Ovary (tissue), 9 donors: ENCODE measurements around the gene WWC1. TPM values are rescaled to one million over a fixed set of nuclear protein-coding genes. Genes with fewer than 3 reads are reported as not detected.
A peak's percentile ranks its signal among the peaks of the same experiment; 100 is the strongest.

Experiments used
- DNase-seq, 5 donors: peaks; one replicate each; pipeline ENCODE4 v3.0.0-alpha.2; 2019 to 2020
- H3K27ac ChIP-seq, 2 donors: fragments of 200-600 bp; one replicate each; pipeline versions ENCODE4 v1.5.1 to v1.8.0; 2019 to 2022
- H3K27me3 ChIP-seq: fragments of 200-600 bp; one replicate; pipeline ENCODE4 v1.8.0; 2022
- H3K36me3 ChIP-seq: fragments of 200-600 bp; sonication (generic); one replicate; pipeline ENCODE4 v1.5.1; 2019
- H3K4me1 ChIP-seq: one replicate; pipeline ENCODE4 v1.8.1; 2013; ENCODE audit warnings: mild to moderate bottlenecking, moderate library complexity; ENCODE audit not compliant: insufficient read depth
- H3K4me3 ChIP-seq: fragments of 200-600 bp; sonication (generic); one replicate; pipeline ENCODE4 v1.5.1; 2017
- H3K9me3 ChIP-seq, 2 donors: fragments of 200-600 bp in 1 of 2; sonication (generic) in 1 of 2; one replicate each; pipeline versions ENCODE4 v1.5.1 to v1.8.1; 2013 to 2019; ENCODE audit warnings: mild to moderate bottlenecking in 1 of 2, moderate library complexity in 1 of 2
- EP300 ChIP-seq: sonication (generic); formaldehyde crosslinking; IDR thresholded peaks from one replicate; pipeline ENCODE4 v1.6.1; 2017; ENCODE audit warnings: antibody characterized with exemption
- POLR2A ChIP-seq: fragments of 450-650 bp; IDR thresholded peaks from one replicate; pipeline ENCODE4 v1.6.1; 2017; ENCODE audit warnings: antibody characterized with exemption, mild to moderate bottlenecking, moderate library complexity
- WGBS, 3 donors: extraction: QIAGEN DNeasy Blood & Tissue Kit in 1 of 3; methylation state at CpG; one replicate each; pipeline versions ENCODE4 v1.1.5 to v1.1.7; 2013 to 2017; 5-methylcytosine and 5-hydroxymethylcytosine counted together
- intact Hi-C, 4 donors: fragments of 100-400 bp; cut with DNase I; formaldehyde crosslinking; loops; one replicate each; pipeline versions ENCODE4 v1.11.0 to v1.15.1; 2022 to 2023
- polyA plus RNA-seq, 2 donors: library from polyadenylated mRNA; stranded (reverse); fragments of 200-250 nt in 1 of 2; fragments of 350-450 nt in 1 of 2; fragmentation: Illumina TruSeq in 1 of 2; extraction: RNeasy Lipid Tissue Mini Kit (QIAGEN cat#74804) in 1 of 2; gene quantifications; one replicate each; pipeline ENCODE4 v1.2.3, GENCODE V29; 2013 to 2014
- total RNA-seq, 7 donors: library from RNA; depleted of rRNA in 2 of 7; stranded (reverse); fragments of >200 nt in 2 of 7; fragmentation: NEBNext Ultra II Directional in 3 of 7; extraction: Animal tissue kit (Norgen Biotek cat#: 25700) in 3 of 7; gene quantifications; one replicate each; pipeline versions ENCODE4 v1.1.0 to v1.2.4, GENCODE V29; 2016 to 2023
- TF ChIP-seq, protein P1 (sequence below), 3 donors: fragments of 450-650 bp in 2 of 3; fragments of 200-600 bp in 1 of 3; IDR thresholded peaks; one replicate each; pipeline versions ENCODE4 v1.5.1 to v1.8.0; 2016 to 2022; ENCODE audit warnings: antibody characterized with exemption in 3 of 3, mild to moderate bottlenecking in 1 of 3
- donor health status: DM: no; HTN: no; CAD: no; lungs with moderate emphysema.
- donor health status: DM: no; HTN: no; CAD: no.
- donor health status: Bipolar disorder and iron deficiency.
- donor health status: DM: yes; HTN: yes; CAD: no.
- donor health status: DM: no; HTN: no; CAD: no.
- donor health status: DM: yes; HTN: yes; CAD: no.

The WWC1 gene
- total and polyA plus RNA-seq, 9 donors = 0.58 to 60.3 (median 5.3) TPM

DNA sequence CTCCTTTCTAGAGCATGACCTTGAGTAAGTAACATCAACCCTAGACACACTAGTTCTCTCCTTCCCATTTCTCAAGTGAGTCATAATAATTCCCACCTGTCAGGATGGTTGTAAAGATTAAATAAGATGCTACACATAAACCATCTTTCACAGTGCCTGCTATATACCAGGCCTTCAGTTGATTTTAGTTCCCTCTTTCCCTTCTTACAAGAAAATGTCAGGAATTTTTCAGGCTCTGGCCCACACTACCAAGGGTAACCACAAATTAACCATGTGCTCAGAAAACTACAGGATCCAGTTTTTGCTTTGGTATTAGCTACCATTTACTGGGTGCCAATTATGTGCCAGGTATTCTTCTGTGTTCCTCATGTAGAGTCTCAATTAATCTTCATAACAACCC lies 152.1 kb downstream of the WWC1 start:
- H3K27me3 ChIP-seq = no peaks in the 10 kb centered on the region
- no peaks in the 10 kb centered on the region for H3K9me3 ChIP-seq
- intact Hi-C loops = no loop called here
- H3K4me3 ChIP-seq = no peak overlapping the region
- no peak overlapping the region for H3K27ac ChIP-seq
- H3K4me1 ChIP-seq = peaks cover 6% of the 10 kb centered on the region
- H3K36me3 ChIP-seq = no peaks in the 10 kb centered on the region
- no peak for DNase-seq
- TF ChIP-seq EP300 (no peak), POLR2A (no peak)
- TF ChIP-seq, protein P1, sequence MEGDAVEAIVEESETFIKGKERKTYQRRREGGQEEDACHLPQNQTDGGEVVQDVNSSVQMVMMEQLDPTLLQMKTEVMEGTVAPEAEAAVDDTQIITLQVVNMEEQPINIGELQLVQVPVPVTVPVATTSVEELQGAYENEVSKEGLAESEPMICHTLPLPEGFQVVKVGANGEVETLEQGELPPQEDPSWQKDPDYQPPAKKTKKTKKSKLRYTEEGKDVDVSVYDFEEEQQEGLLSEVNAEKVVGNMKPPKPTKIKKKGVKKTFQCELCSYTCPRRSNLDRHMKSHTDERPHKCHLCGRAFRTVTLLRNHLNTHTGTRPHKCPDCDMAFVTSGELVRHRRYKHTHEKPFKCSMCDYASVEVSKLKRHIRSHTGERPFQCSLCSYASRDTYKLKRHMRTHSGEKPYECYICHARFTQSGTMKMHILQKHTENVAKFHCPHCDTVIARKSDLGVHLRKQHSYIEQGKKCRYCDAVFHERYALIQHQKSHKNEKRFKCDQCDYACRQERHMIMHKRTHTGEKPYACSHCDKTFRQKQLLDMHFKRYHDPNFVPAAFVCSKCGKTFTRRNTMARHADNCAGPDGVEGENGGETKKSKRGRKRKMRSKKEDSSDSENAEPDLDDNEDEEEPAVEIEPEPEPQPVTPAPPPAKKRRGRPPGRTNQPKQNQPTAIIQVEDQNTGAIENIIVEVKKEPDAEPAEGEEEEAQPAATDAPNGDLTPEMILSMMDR (IDR thresholded peaks at IDR 0.05) = no peak

DNA sequence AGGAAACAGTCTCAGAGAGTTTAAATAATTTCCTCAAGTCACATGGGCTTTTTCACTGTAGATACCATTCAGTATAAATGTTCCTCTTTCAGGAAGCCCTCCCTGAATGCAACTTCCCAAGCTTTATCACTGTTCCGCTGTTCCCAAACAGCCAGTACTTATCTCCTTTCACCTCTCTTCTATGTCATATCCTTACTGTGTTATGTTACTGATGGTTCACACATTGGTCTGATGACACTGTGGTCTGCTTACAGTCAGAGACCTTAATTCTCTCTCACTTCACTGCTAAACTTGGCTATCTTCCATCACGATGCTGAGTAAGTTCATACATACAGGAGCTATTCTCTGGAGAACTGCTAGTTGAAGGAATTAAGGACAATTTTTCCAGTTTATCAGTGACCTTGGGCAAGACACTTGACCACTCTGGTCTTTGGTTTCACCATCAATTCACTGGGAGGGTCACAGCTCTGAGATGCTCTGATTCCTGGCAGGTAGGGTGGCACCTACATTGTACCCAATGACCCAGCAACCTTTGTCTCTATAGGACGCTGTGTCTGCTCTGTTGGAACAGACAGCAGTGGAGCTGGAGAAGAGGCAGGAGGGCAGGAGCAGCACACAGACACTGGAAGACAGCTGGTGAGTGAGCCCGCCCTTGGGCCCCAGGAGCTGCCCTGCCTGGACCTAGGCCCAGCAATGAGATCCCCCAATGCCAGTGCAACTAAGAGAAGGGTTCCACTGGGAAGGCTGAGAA lies 152.7 kb downstream of the WWC1 start:
- no peak for TF ChIP-seq POLR2A
- H3K4me1 ChIP-seq = peaks cover 6% of the 10 kb centered on the region
- no peak for DNase-seq
- H3K9me3 ChIP-seq = no peaks in the 10 kb centered on the region
- H3K4me3 ChIP-seq = no peak overlapping the region
- WGBS, 3 donors = 87 to 94% (median 91%) methylated on average over 4 of the region's 4 CpGs
- no peaks in the 10 kb centered on the region for H3K36me3 ChIP-seq
- intact Hi-C loops = no loop called here
- H3K27me3 ChIP-seq = no peaks in the 10 kb centered on the region
- no peak overlapping the region for H3K27ac ChIP-seq

DNA sequence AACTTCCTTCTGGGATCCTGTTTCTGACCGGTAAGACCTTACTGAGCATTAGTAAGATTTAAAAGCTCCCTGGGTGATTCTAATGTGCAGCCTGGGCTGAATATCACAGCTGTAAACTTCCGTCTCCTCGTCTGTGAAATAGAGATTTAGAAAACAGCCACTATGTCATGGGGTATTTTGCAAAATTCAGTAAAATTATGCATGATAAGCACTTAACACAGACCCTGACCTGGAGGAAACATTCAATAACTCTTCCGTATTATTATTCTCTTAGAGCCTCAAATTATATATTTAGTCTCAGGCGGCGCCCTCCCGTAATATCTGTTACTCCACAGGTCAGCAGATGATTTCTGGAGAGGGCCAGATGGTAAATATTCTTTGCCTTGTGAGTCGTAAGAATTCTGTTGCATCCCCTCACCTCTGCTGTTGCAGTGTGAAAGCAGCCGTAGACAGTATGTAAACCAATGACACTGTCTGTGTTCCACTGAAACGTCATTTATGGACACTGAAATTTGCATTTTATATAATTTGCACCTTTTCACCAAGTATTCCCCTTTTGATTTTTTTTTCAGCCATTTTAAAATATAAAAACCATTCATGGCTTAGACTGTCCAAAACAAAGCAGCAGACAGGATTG lies 155.7 kb downstream of the WWC1 start:
- no peak for DNase-seq
- WGBS, 3 donors = 22 to 49% (median 44%) methylated on average over 10 of the region's 10 CpGs

DNA sequence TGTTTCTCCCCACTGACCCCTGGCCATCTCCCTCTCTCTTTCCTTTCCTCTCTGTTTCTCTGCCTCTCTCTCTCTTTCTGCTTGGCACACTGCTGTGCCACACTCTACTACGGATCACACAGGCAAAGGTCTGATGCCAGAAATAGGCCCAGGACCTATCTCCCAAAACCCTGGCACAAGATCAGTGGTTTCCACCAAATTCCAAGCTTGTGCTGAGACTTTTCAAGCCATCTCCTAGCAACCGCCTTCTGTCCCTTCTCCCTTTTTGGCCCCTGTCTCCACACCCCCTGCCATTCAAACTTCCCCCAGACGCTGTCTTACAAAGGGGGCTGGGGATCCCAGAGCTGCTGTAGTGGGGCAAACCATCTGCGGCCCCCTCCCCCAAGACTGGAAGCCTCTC lies 156.4 kb downstream of the WWC1 start:
- H3K4me3 ChIP-seq = no peak overlapping the region
- WGBS, 3 donors = 54 to 59% (median 58%) methylated on average over 4 of the region's 4 CpGs
- H3K27ac ChIP-seq = no peak overlapping the region
- intact Hi-C loops = no loop called here
- no peaks in the 10 kb centered on the region for H3K36me3 ChIP-seq
- H3K9me3 ChIP-seq = no peaks in the 10 kb centered on the region
- DNase-seq = peak in 2 of 5 donors; percentile 13 to 35
- H3K27me3 ChIP-seq = no peaks in the 10 kb centered on the region
- peaks cover 6% of the 10 kb centered on the region for H3K4me1 ChIP-seq
- TF ChIP-seq POLR2A = no peak
- TF ChIP-seq, protein P1 (IDR thresholded peaks at IDR 0.05) = no peak
- no peak for TF ChIP-seq EP300

More for the DNA sequence above, 155.7 kb downstream of the WWC1 start:
- Histone ChIP-seq H3K4me3 (no peak overlapping the region), H3K9me3 (no peaks in the 10 kb centered on the region), H3K4me1 (peaks cover 6% of the 10 kb centered on the region), H3K36me3 (no peaks in the 10 kb centered on the region), H3K27me3 (no peaks in the 10 kb centered on the region), H3K27ac (no peak overlapping the region)
- intact Hi-C loops = no loop called here
- TF ChIP-seq EP300 (no peak), POLR2A (no peak)
- TF ChIP-seq, protein P1 (IDR thresholded peaks at IDR 0.05) = no peak

DNA sequence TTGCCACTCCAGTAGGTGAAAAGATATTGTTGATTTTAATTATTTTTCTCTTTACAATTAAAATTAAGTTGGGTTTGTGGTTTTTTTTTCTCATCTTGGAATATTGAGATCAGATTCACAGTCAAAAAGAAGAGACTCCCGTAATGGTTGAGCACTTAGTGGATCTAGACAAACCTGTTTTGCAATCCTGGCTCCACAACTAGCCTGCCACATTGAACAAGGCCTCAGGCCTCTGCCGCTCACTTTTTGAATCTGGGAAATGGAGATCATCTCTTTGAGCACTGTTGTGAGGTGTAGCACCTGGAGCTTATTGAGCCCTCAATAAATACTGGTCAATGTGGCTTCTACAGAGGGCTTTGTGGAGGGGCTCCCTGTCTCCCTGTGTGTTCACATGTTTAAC lies 157.7 kb downstream of the WWC1 start:
- WGBS, 3 donors = 94 to 98% (median 96%) methylated on average over 2 of the region's 2 CpGs
- Histone ChIP-seq H3K4me3 (no peak overlapping the region), H3K36me3 (no peaks in the 10 kb centered on the region), H3K27ac (no peak overlapping the region), H3K4me1 (peaks cover 6% of the 10 kb centered on the region), H3K9me3 (no peaks in the 10 kb centered on the region), H3K27me3 (no peaks in the 10 kb centered on the region)
- DNase-seq = no peak
- intact Hi-C loops = no loop called here
- TF ChIP-seq POLR2A (no peak), EP300 (no peak)
- TF ChIP-seq, protein P1 (IDR thresholded peaks at IDR 0.05) = no peak
